ENCODE results near the gene GPC3.

The GPC3 gene

GRCh38 chrX:133649651-133650050 lies 335.7 kb downstream of the GPC3 start:
- DNase-seq (ENCODE audit: extremely low read depth, low read depth) = no peak
- no peak overlapping the region for H3K4me3 ChIP-seq (replicated peaks; ENCODE audit: low read depth, low read length)
- no peak for TF ChIP-seq CTCF (IDR thresholded peaks at IDR 0.05; ENCODE audit: low read depth, low read length, missing control alignments)

GRCh38 chrX:133648594-133648993 lies 336.8 kb downstream of the GPC3 start:
- H3K4me3 ChIP-seq (replicated peaks; ENCODE audit: low read depth, low read length) = no peak overlapping the region

GRCh38 chrX:133646719-133647116 lies 338.7 kb downstream of the GPC3 start:
- TF ChIP-seq CTCF (IDR thresholded peaks at IDR 0.05; ENCODE audit: low read depth, low read length, missing control alignments) = no peak
- H3K4me3 ChIP-seq (replicated peaks; ENCODE audit: low read depth, low read length) = no peak overlapping the region
- DNase-seq (ENCODE audit: extremely low read depth, low read depth) = no peak

More at GRCh38 chrX:133648594-133648993, 336.8 kb downstream of the GPC3 start:
- no peak for DNase-seq (ENCODE audit: extremely low read depth, low read depth)
- no peak for TF ChIP-seq CTCF (IDR thresholded peaks at IDR 0.05; ENCODE audit: low read depth, low read length, missing control alignments)

GRCh38 chrX:133645977-133646718 lies 339.2 kb downstream of the GPC3 start:
- TF ChIP-seq CTCF (IDR thresholded peaks at IDR 0.05; ENCODE audit: low read depth, low read length, missing control alignments) = no peak
- H3K4me3 ChIP-seq (replicated peaks; ENCODE audit: low read depth, low read length) = no peak overlapping the region
- no peak for DNase-seq (ENCODE audit: extremely low read depth, low read depth)

GRCh38 chrX:133645256-133645655 lies 340.1 kb downstream of the GPC3 start:
- no peak for DNase-seq (ENCODE audit: extremely low read depth, low read depth)

GRCh38 chrX:133640161-133641015 lies 345.0 kb downstream of the GPC3 start:
- TF ChIP-seq CTCF (IDR thresholded peaks at IDR 0.05; ENCODE audit: low read depth, low read length, missing control alignments) = no peak
- DNase-seq (ENCODE audit: extremely low read depth, low read depth) = no peak
- no peak overlapping the region for H3K4me3 ChIP-seq (replicated peaks; ENCODE audit: low read depth, low read length)

More at GRCh38 chrX:133645256-133645655, 340.1 kb downstream of the GPC3 start:
- TF ChIP-seq CTCF (IDR thresholded peaks at IDR 0.05; ENCODE audit: low read depth, low read length, missing control alignments) = no peak
- no peak overlapping the region for H3K4me3 ChIP-seq (replicated peaks; ENCODE audit: low read depth, low read length)

Measured in HFF-Myc (cell line).